Adrenal gland (tissue), 12 donors: ENCODE data around the gene MLLT1. TPM values are rescaled to one million over a fixed set of nuclear protein-coding genes. Genes with fewer than 3 reads are reported as not detected.
A peak's percentile ranks its signal among the peaks of the same experiment; 100 is the strongest.
"Not testable (repeated sequence)": the region's sequence is repeated elsewhere in the genome, so short reads cannot be mapped to it uniquely, and the experiment has no call there.

ENCODE experiments used
- DNase-seq, 7 donors: peaks; one replicate each; pipeline ENCODE4 v3.0.0-alpha.2; 2019 to 2020
- H3K27ac ChIP-seq, 5 donors: fragments of 200-600 bp; sonication (generic) in 4 of 5; 1 replicate in 3 of 5; 2 replicates in 2 of 5; pipeline versions ENCODE4 v1.5.1 to v1.8.0; 2016 to 2020; ENCODE audit warnings: mild to moderate bottlenecking in 1 of 5
- H3K27me3 ChIP-seq: fragments of 200-600 bp; 2 replicates; pipeline ENCODE4 v1.8.0; 2021
- H3K36me3 ChIP-seq, 2 donors: fragments of 200-600 bp; replicated peaks in 1 of 2; 1 replicate in 1 of 2; 2 replicates in 1 of 2; pipeline versions ENCODE4 v1.5.1 to v1.8.0; 2018 to 2022
- H3K4me1 ChIP-seq, 2 donors: fragments of 200-600 bp; replicated peaks in 1 of 2; 1 replicate in 1 of 2; 2 replicates in 1 of 2; pipeline versions ENCODE4 v1.5.1 to v1.8.0; 2018 to 2021
- H3K4me3 ChIP-seq, 4 donors: fragments of 200-600 bp; sonication (generic) in 3 of 4; one replicate each; pipeline ENCODE4 v1.5.1; 2016 to 2018
- H3K9me3 ChIP-seq, 3 donors: fragments of 200-600 bp; sonication (generic) in 1 of 3; replicated peaks in 1 of 3; 1 replicate in 2 of 3; 2 replicates in 1 of 3; pipeline versions ENCODE4 v1.5.1 to v1.8.0; 2016 to 2021
- POLR2A ChIP-seq, 2 donors: fragments of 450-650 bp; IDR thresholded peaks; one replicate each; pipeline ENCODE4 v1.6.1; 2017; ENCODE audit warnings: antibody characterized with exemption in 2 of 2, mild to moderate bottlenecking in 2 of 2, moderate library complexity in 1 of 2
- WGBS, 4 donors: extraction: QIAGEN DNeasy Blood & Tissue Kit in 2 of 4; methylation state at CpG; one replicate each; pipeline versions ENCODE4 v1.1.5 to v1.1.7; 2013 to 2017; 5-methylcytosine and 5-hydroxymethylcytosine counted together
- intact Hi-C, 2 donors: fragments of 100-400 bp; cut with DNase I; formaldehyde crosslinking; loops; one replicate each; pipeline versions ENCODE4 v1.14.1 to v1.15.0; 2022 to 2023
- polyA plus RNA-seq, 3 donors: library from polyadenylated mRNA; stranded (reverse); fragments of 200-250 nt in 2 of 3; fragments of 350-450 nt in 1 of 3; fragmentation: Illumina TruSeq in 1 of 3; extraction: RNeasy Lipid Tissue Mini Kit (QIAGEN cat#74804) in 1 of 3; gene quantifications; one replicate each; pipeline ENCODE4 v1.2.3, GENCODE V29; 2013 to 2014
- total RNA-seq, 9 donors: library from RNA; depleted of rRNA in 4 of 9; stranded (reverse); fragments of >200 nt in 4 of 9; fragments of 120-200 nt in 1 of 9; fragmentation: NEBNext Ultra II Directional in 1 of 9; extraction: Animal tissue kit (Norgen Biotek cat#: 25700) in 1 of 9; gene quantifications; one replicate each; pipeline versions ENCODE4 v1.1.0 to v1.2.4, GENCODE V29; 2013 to 2023
- TF ChIP-seq, protein P1 (sequence below), 6 experiments: fragments of 450-650 bp in 4 of 6; fragments of 200-600 bp in 2 of 6; sonication (generic) in 1 of 6; IDR thresholded peaks; 1 replicate in 5 of 6; 2 replicates in 1 of 6; pipeline versions ENCODE4 v1.5.1 to v1.8.0; 2016 to 2021; ENCODE audit warnings: antibody characterized with exemption in 6 of 6, mild to moderate bottlenecking in 2 of 6, moderate library complexity in 1 of 6
- donor health status: healthy with polysubstance abuse.
- donor health status: Bipolar disorder and iron deficiency.
- donor health status: DM: yes; HTN: yes; CAD: no.
- donor health status: DM: no; HTN: no; CAD: no.
- donor health status: DM: no; HTN: no; CAD: no.
- donor health status: DM: yes; HTN: yes; CAD: no.

The MLLT1 gene
- total and polyA plus RNA-seq, 12 donors: 9.3 to 66.3 (median 28.2) TPM

DNA sequence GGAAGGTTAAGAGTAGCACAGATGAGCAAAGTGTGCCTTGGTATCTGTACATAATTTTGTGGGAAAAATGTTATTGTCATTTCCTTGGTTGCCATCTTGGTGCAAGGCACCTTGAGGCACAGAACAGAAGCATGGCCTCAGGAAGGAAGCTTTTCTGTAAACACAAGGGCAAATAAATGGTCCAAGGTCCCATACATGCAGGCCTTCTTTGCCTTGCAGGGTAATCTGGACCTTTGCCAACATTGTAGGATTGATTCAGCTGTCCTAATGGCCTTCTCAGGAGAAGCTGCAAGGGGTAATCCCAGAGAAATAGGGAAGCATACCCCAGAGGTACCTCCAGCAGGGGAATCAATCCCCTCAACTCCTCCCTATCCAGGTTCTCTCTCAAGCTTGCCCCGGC lies 9.0 kb upstream of the MLLT1 start:
- H3K4me1 ChIP-seq: no peaks in the 10 kb centered on the region
- no peaks in the 10 kb centered on the region for H3K36me3 ChIP-seq
- H3K4me3 ChIP-seq: no peak overlapping the region
- intact Hi-C loops: no loop called here
- WGBS, 4 donors: 80 to 100% (median 87%) methylated on average over 1 of the region's 1 CpG
- no peak overlapping the region for H3K27ac ChIP-seq
- TF ChIP-seq, protein P1, sequence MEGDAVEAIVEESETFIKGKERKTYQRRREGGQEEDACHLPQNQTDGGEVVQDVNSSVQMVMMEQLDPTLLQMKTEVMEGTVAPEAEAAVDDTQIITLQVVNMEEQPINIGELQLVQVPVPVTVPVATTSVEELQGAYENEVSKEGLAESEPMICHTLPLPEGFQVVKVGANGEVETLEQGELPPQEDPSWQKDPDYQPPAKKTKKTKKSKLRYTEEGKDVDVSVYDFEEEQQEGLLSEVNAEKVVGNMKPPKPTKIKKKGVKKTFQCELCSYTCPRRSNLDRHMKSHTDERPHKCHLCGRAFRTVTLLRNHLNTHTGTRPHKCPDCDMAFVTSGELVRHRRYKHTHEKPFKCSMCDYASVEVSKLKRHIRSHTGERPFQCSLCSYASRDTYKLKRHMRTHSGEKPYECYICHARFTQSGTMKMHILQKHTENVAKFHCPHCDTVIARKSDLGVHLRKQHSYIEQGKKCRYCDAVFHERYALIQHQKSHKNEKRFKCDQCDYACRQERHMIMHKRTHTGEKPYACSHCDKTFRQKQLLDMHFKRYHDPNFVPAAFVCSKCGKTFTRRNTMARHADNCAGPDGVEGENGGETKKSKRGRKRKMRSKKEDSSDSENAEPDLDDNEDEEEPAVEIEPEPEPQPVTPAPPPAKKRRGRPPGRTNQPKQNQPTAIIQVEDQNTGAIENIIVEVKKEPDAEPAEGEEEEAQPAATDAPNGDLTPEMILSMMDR (IDR thresholded peaks at IDR 0.05): no peak
- no peak for TF ChIP-seq POLR2A (IDR thresholded peaks at IDR 0.05)
- peaks cover 0 to 44% (median 0%) of the 10 kb centered on the region in 3 donors for H3K9me3 ChIP-seq
- no peaks in the 10 kb centered on the region for H3K27me3 ChIP-seq
- no peak for DNase-seq

DNA sequence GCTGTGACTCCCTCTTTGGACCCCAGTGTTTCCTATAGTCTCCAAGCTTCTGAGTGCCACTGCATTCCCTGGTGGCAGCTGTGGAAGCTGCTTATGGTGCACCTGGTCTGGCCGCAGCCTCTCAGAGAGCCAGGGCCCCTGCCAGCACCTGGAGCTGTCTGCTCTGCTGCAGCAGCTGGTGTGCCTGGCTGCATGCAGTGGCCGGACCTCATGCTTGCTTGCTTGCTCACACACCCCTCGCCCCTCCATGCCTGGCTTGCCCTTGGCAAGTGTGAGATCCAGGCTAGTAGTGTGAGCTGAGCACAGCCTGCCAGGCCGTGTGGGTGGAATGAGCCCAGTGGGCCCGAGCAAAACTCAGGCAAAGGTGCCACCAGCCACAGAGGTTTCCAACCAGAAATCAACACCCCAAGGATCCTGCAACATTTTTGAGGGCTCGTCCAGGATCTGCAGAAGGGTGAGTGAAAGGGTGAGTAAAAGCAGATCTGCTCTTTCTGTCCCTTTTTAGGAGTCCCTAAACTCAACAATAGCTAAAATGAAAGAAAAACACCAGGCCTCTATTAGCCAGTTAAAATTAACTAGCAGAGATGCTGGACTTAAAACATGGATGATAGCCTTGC lies 7.6 kb upstream of the MLLT1 start:
- intact Hi-C loops: no loop called here
- H3K27ac ChIP-seq: no peak overlapping the region
- H3K36me3 ChIP-seq: no peaks in the 10 kb centered on the region
- no peak for DNase-seq
- whole genome bisulfite sequencing, 4 donors: 72 to 85% (median 79%) methylated on average over 4 to 6 of the region's 6 CpGs
- no peak overlapping the region for H3K4me3 ChIP-seq
- no peaks in the 10 kb centered on the region for H3K27me3 ChIP-seq
- TF ChIP-seq POLR2A (IDR thresholded peaks at IDR 0.05): no peak
- TF ChIP-seq, protein P1 (IDR thresholded peaks at IDR 0.05): no peak
- H3K9me3 ChIP-seq: peaks cover 0 to 34% (median 0%) of the 10 kb centered on the region in 3 donors
- H3K4me1 ChIP-seq: no peaks in the 10 kb centered on the region

DNA sequence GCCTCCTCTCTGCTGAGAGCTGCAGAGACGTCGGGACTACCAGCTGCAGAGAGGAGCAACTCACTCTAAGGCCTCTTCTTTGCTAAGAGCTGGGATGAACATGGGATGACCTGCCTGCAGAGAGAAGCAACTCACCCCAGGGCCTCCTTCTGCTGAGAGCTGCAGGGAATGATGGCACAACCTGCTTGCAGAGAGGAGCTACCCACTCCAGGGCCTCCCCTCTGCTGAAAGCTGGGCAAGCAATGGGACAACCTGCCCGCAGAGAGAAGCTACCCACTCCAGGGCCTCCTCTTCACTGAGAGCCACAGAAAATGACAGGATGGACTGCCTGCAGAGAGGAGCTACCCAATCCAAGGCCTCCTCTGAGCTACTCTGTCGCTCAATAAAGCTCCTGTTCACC lies 6.9 kb upstream of the MLLT1 start:
- no peak overlapping the region for H3K27ac ChIP-seq
- no peak overlapping the region for H3K4me3 ChIP-seq
- DNase-seq: no peak
- H3K4me1 ChIP-seq: no peaks in the 10 kb centered on the region
- no peaks in the 10 kb centered on the region for H3K36me3 ChIP-seq
- WGBS, 4 donors: 45 to 90% (median 82%) methylated on average over 1 to 4 of the region's 4 CpGs
- H3K27me3 ChIP-seq: no peaks in the 10 kb centered on the region
- TF ChIP-seq POLR2A (IDR thresholded peaks at IDR 0.05): no peak
- TF ChIP-seq, protein P1 (IDR thresholded peaks at IDR 0.05): no peak
- H3K9me3 ChIP-seq: peaks cover 0 to 27% (median 0%) of the 10 kb centered on the region in 3 donors
- intact Hi-C loops: no loop called here

DNA sequence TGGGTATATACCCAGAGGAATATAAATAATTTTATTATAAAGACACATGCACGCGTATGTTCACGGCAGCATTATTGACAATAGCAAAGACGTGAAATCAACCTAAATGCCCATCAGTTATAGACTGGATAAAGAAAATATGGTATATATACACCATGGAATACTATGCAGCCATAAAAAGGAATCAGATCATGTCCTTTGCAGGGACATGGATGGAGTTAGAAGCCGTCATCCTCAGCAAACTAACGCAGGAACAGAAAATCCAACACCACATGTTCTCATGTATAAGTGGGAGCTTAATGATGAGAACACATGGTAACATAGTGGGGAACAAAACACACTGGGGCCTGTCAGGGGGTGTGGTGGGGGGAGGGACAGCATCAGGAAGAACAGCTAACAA lies 2.6 kb upstream of the MLLT1 start:
- WGBS, 4 donors: 78 to 89% (median 80%) methylated on average over 6 of the region's 6 CpGs
- H3K4me3 ChIP-seq, H3K27ac ChIP-seq, H3K9me3 ChIP-seq, H3K36me3 ChIP-seq, DNase-seq, H3K27me3 ChIP-seq: not testable (repeated sequence)
- intact Hi-C loops: loop anchor here in 1 of 2 donors (5.0 kb wide), 1 partner anchor 60 kb away; no protein-coding TSS in a partner anchor
- H3K4me1 ChIP-seq: peaks cover 0 to 18% of the 10 kb centered on the region in 2 donors

DNA sequence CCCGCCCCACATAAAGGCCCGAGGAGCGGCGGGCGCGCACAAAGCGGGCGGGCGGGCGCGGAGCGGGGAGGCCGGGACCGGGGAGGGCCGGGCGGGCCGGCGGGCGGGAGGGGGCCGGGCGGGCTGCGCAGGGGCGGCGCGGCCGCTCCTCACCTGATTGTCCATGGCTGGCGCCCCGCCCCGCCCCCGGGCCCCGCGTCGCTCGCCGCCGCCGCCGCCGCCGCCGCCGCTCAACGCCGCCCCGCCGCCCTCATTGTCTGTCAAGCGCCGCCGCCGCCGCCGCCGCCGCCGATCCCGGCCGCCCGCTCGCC lies 200 bp downstream of the MLLT1 start:
- Histone ChIP-seq H3K36me3 (no peaks in the 10 kb centered on the region), H3K9me3 (no peaks in the 10 kb centered on the region), H3K27me3 (no peaks in the 10 kb centered on the region), H3K27ac (peak overlapping the region in 4 of 5 donors; percentile 52 to 95 (median 80)), H3K4me3 (peak overlapping the region; percentile 56 to 97 (median 71)), H3K4me1 (peaks cover 4 to 45% of the 10 kb centered on the region in 2 donors)
- intact Hi-C loops: no loop called here
- 1% methylated on average over 18 to 31 of the region's 59 CpGs; no CpG with 5 or more reads in 2 of the 4 donors for WGBS, 4 donors
- DNase-seq: peak in 1 of 7 donors; percentile 45
- peak in 1 of 2 donors; percentile 11 for TF ChIP-seq POLR2A (IDR thresholded peaks at IDR 0.05)
- TF ChIP-seq, protein P1 (IDR thresholded peaks at IDR 0.05): no peak
